Fibroblast of upper back skin (primary cell): ENCODE results near the gene CCDC187.
"Not testable (repeated sequence)": the region's sequence is repeated elsewhere in the genome, so short reads cannot be mapped to it uniquely, and the experiment has no call there.

ENCODE experiments used
- DNase-seq: peaks from one replicate; pipeline ENCODE4 v3.0.0-alpha.2; 2013

The CCDC187 gene

GRCh38 chr9:136303825-136304416 is at the start of gene CCDC187:
Gene CCDC187 (minus strand): TSS chr9:136304094. CDS start chr9:136303830, 264 bp downstream.
- DNase-seq: no peak

- DNase-seq: no peak
Measured at GRCh38 chr9:136353088-136353487, 49.2 kb upstream of the CCDC187 start.

GRCh38 chr9:136352682-136353081 is 48.8 kb upstream of the CCDC187 start:
- no peak for DNase-seq

GRCh38 chr9:136351868-136352267 is 48.0 kb upstream of the CCDC187 start:
- not testable (repeated sequence) for DNase-seq

- no peak for DNase-seq
Measured at GRCh38 chr9:136351252-136351800, 47.4 kb upstream of the CCDC187 start.

GRCh38 chr9:136349546-136349945 is 45.7 kb upstream of the CCDC187 start:
- DNase-seq: no peak

GRCh38 chr9:136348691-136349090 is 44.8 kb upstream of the CCDC187 start:
- no peak for DNase-seq

GRCh38 chr9:136347472-136348256 is 43.8 kb upstream of the CCDC187 start:
- no peak for DNase-seq

DNA sequence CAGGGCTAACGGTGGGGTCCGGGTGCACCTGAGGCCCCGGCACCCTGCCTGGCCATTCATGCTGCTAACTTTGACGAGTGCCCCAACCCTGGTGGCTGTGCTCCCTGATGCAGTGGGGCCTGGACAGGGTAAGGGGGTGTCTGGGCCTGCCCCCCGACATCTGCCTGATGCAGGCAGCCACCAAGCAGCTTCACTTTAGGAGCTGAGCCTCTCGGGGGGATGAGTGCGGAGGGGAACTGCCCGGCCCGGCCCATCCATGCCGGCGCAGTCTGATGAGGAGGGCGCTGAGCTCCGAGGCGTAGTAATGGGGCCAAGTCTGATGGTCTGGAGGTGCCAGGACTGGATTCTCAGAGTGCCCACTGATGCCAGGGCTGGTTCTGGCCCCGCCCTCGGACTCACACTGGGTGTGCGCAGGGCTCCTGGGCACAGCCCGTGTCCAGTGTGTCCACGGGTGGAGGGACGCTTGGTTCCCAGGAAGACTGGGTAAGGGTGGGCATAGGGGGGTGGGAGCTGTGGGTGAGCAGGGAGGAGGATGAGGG is 43.1 kb upstream of the CCDC187 start:
- DNase-seq: no peak

GRCh38 chr9:136346157-136346481 is 42.2 kb upstream of the CCDC187 start:
- no peak for DNase-seq

DNA sequence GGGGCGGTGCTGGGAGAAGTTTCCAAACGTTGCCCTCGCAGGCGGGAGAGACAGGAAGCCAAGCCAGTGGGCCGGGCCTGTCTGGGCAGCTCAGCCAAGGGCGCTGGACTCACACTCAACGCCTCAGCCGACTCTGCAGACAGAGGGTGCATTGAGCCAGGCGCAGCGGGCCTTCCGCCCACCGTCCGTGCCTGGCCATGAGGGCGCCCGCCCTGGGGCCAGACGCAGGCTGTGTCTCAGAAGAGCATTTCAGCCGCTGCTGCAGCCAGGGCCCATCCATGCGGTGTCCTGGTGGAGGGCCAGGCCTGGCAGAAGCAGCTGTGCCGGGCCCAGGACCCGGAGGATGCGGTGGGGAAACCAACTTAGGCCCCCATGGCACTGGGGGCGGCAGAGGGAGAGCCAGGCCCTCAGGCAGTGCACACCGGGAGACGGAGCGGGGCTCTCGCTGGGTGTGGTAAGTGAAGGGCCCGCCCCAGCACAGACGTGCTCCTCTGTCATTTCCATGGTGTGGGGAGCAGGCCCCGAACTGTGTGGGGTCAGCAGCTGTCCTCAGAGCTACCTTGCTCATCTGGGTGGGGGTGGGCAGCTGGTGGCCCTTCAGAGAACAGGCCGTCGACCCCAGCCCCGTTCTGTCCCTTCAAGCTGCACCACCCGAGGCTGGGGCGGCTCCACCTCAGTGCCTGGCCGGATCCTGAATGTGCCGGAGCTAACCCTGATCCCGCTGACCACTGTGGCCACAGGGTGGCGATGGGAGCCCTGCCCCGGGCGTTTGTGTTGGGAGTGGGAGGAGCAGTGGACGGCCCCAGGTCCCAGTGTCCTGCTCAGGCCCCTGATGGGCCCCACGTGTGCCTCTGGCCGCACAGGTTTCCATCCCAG is 41.6 kb upstream of the CCDC187 start:
- DNase-seq: no peak

GRCh38 chr9:136344544-136345280 is 40.8 kb upstream of the CCDC187 start:
- no peak for DNase-seq

DNA sequence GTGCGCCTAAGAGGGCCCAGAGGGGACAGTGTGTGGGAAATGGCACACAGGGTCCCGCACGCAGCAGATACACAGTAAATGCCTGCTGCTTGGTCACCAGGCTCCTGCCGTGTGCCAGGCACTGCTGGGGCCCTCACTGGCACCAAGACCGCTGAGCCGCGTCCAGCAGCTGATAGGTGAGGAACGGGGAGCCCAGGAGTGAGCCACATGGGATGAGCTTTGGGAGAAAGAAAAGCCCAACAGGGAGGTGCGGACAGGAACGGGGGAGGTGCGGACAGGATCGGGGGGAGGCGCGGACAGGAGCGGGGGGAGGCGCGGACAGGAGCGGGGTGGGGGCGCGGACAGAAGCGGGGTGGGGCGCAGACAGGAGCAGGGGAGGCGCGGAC is 40.0 kb upstream of the CCDC187 start:
- DNase-seq: no peak

- no peak for DNase-seq
Measured at GRCh38 chr9:136343121-136343883, 39.4 kb upstream of the CCDC187 start.

- DNase-seq: peak; percentile 36
Measured at GRCh38 chr9:136342181-136343120, 38.6 kb upstream of the CCDC187 start.

DNA sequence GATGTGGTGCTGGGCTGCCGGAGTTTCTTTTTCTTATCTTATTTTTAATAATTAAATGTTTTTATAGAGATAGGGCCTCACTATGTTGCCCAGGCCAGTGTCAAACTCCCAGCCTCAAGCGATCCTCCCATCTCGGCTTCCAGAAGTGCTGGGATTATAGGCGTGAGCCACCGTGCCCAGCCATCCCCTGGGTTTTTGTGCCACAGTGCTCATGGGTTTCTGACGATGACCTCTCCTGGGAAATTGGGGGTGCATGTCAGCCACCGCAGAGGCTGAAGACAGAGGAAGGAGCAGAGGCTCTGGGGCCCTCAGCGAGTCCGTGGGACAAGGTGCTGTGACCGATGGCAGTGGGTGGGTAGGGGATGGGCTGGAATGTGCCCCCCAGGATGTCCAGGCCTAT is 37.9 kb upstream of the CCDC187 start:
- DNase-seq: no peak

DNA sequence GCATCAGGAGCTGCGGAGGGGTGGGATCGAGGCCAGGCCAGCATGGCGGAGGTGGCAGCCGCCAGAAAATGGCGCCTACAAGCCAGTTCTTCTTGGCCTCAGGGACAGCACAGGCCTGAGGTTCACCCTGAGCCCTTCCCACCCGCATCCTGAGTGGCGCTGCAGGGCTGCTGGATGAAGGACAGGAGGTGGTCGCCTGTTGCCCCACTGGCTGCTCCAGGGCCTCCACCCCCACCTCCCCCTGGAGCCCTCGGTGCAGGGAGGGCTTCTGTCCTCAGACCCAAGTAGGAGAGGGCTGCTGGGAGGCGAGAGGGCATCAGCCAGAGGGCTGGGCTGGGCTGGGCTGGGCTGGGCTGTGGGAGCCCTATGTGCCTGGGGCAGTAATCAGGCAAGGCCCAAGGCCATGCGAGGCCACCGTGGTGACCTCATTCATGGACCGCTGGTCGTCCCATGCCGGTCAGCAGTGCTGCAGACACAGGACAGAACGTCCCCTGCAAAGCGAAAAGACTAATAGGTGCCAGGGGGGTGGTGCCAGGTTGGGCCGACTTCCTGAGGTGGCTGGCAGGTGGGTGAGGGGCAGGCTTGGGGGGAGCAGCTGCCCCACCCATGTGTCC is 37.3 kb upstream of the CCDC187 start:
- DNase-seq: no peak

- no peak for DNase-seq
Measured at GRCh38 chr9:136340356-136341041, 36.6 kb upstream of the CCDC187 start.

GRCh38 chr9:136339958-136340310 is 36.0 kb upstream of the CCDC187 start:
- DNase-seq: no peak
